PC-9 (cell line): Measurements from ENCODE around the gene HEXIM1. TPM values are rescaled to one million over a fixed set of nuclear protein-coding genes. Genes with fewer than 3 reads are reported as not detected.
A peak's percentile ranks its signal among the peaks of the same experiment; 100 is the strongest.

Experiments
- BruUV-seq: library from RNA; stranded (reverse); fragments of 400-500 nt; replicated peaks from 2 replicates; lab custom pipeline; 2021; lab: Mats Ljungman, UMichigan
- CTCF ChIA-PET: fragments of 300-600 bp; sonication (Branson Sonifier 250); formaldehyde crosslinking; loops from one replicate; lab custom pipeline; 2022; ENCODE audit warnings: antibody characterized with exemption; lab: Charles Lee
- POLR2A ChIA-PET: fragments of 300-600 bp; sonication (Branson Sonifier 250); formaldehyde crosslinking; loops from one replicate; lab custom pipeline; 2022; ENCODE audit warnings: antibody characterized with exemption; ENCODE audit not compliant: unreplicated experiment; lab: Charles Lee
- DNase-seq, 2 experiments: peaks; one replicate each; pipeline versions ENCODE4 v3.0.0 to v3.0.0-alpha.2; 2015 to 2022; ENCODE audit warnings: mixed read lengths in 1 of 2
- H2AFZ ChIP-seq: fragments of 200-600 bp; sonication (generic); 2 replicates; pipeline ENCODE4 v1.8.1; 2017; ENCODE audit warnings: antibody characterized with exemption
- H3F3A ChIP-seq: fragments of 200-600 bp; sonication (generic); 2 replicates; pipeline ENCODE4 v1.8.1; 2017; ENCODE audit warnings: antibody characterized with exemption, mild to moderate bottlenecking, low read depth; ENCODE audit not compliant: insufficient read depth
- H3K27ac ChIP-seq: fragments of 200-600 bp; sonication (generic); 2 replicates; pipeline ENCODE4 v1.6.1; 2016; ENCODE audit warnings: mixed run types
- H3K27me3 ChIP-seq: fragments of 200-600 bp; sonication (generic); 2 replicates; pipeline ENCODE4 v1.6.1; 2016; ENCODE audit warnings: low read depth, mixed run types; ENCODE audit not compliant: insufficient read depth
- H3K36me3 ChIP-seq: fragments of 200-600 bp; sonication (generic); 2 replicates; pipeline ENCODE4 v1.6.1; 2016; ENCODE audit warnings: low read depth, mixed run types
- H3K4me1 ChIP-seq: fragments of 200-600 bp; sonication (generic); replicated peaks from 2 replicates; pipeline ENCODE4 v1.6.1; 2016; ENCODE audit warnings: mixed run types; ENCODE audit not compliant: insufficient read depth
- H3K4me2 ChIP-seq: fragments of 200-600 bp; sonication (generic); 2 replicates; pipeline ENCODE4 v1.6.1; 2017; ENCODE audit warnings: mixed run types
- H3K4me3 ChIP-seq: fragments of 200-600 bp; sonication (generic); 2 replicates; pipeline ENCODE4 v1.6.1; 2016; ENCODE audit warnings: mixed run types
- H3K79me2 ChIP-seq: fragments of 200-600 bp; sonication (generic); 2 replicates; pipeline ENCODE4 v1.6.1; 2017; ENCODE audit warnings: low read depth, mixed run types
- H3K9me2 ChIP-seq: fragments of 200-600 bp; sonication (generic); 2 replicates; pipeline ENCODE4 v1.8.1; 2017; ENCODE audit warnings: mild to moderate bottlenecking; ENCODE audit not compliant: insufficient read depth
- H3K9me3 ChIP-seq: fragments of 200-600 bp; sonication (generic); 2 replicates; pipeline ENCODE4 v1.8.1; 2016; ENCODE audit warnings: low read depth; ENCODE audit not compliant: insufficient read depth
- H4K20me1 ChIP-seq: fragments of 200-600 bp; sonication (generic); 2 replicates; pipeline ENCODE4 v1.8.1; 2017; ENCODE audit not compliant: insufficient read depth
- CTCF ChIP-seq: fragments of 200-600 bp; sonication (generic); conservative IDR thresholded peaks from 2 replicates; pipeline ENCODE4 v1.6.1; 2017; ENCODE audit warnings: mixed run types, antibody characterized with exemption, mild to moderate bottlenecking, moderate library complexity
- EZH2 ChIP-seq: fragments of 200-600 bp; sonication (generic); IDR thresholded peaks from 2 replicates; pipeline ENCODE4 v1.8.0; 2017; ENCODE audit warnings: antibody characterized with exemption, low read depth
- intact Hi-C: fragments of 100-400 bp; cut with micrococcal nuclease; formaldehyde crosslinking; loops from one replicate; pipeline ENCODE4 v1.10.0; 2022; ENCODE audit not compliant: unreplicated experiment
- total RNA-seq: library from RNA; stranded (reverse); gene quantifications from 2 replicates; pipeline ENCODE4 v1.2.3, GENCODE V29; 2021

The HEXIM1 gene
- total RNA-seq, 1 experiment from 2014 or later, result 64.9 TPM

DNA sequence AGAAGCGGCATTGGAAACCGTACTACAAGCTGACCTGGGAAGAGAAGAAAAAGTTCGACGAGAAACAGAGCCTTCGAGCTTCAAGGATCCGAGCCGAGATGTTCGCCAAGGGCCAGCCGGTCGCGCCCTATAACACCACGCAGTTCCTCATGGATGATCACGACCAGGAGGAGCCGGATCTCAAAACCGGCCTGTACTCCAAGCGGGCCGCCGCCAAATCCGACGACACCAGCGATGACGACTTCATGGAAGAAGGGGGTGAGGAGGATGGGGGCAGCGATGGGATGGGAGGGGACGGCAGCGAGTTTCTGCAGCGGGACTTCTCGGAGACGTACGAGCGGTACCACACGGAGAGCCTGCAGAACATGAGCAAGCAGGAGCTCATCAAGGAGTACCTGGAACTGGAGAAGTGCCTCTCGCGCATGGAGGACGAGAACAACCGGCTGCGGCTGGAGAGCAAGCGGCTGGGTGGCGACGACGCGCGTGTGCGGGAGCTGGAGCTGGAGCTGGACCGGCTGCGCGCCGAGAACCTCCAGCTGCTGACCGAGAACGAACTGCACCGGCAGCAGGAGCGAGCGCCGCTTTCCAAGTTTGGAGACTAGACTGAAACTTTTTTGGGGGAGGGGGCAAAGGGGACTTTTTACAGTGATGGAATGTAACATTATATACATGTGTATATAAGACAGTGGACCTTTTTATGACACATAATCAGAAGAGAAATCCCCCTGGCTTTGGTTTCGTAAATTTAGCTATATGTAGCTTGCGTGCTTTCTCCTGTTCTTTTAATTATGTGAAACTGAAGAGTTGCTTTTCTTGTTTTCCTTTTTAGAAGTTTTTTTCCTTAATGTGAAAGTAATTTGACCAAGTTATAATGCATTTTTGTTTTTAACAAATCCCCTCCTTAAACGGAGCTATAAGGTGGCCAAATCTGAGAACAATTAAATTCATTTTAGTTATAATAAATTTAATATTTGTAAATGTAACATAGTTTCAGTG, 1.7 kb downstream of the HEXIM1 start:
- peak; percentile 22 to 58 for DNase-seq
- TF ChIP-seq EZH2, result no peak
- TF ChIP-seq CTCF, result no peak
- ChIA-PET POLR2A (interaction anchor here (0.6 to 2.4 kb wide), 7 partner anchors 11 to 106 kb away, joined by 3 to 42 read pairs (median 4); partner anchors contain the start of gene HEXIM2), CTCF (interaction anchor here (0.5 to 5.7 kb wide), 11 partner anchors 11 to 275 kb away, joined by 3 to 66 read pairs (median 5); partner anchors contain the start of gene ACBD4)
- Histone ChIP-seq H3K9me2 (no peaks in the 10 kb centered on the region), H3K79me2 (peaks cover 59% of the 10 kb centered on the region), H3K4me2 (peak overlapping the region; percentile 88), H3K4me1 (peaks cover 32% of the 10 kb centered on the region), H3F3A (peaks cover 54% of the 10 kb centered on the region), H4K20me1 (no peaks in the 10 kb centered on the region), H3K4me3 (peak overlapping the region; percentile 86), H2AFZ (no peak overlapping the region; the same call in 1 of the 2 replicates), H3K27me3 (no peaks in the 10 kb centered on the region), H3K9me3 (no peaks in the 10 kb centered on the region), H3K36me3 (peaks cover 12% of the 10 kb centered on the region; the same call in 1 of the 2 replicates), H3K27ac (peak overlapping the region; percentile 66)
- no TSS peak for BruUV-seq
- intact Hi-C loops, result loop anchor here (1.0 to 5.0 kb wide), 3 partner anchors 47 to 277 kb away; no protein-coding TSS in a partner anchor

DNA sequence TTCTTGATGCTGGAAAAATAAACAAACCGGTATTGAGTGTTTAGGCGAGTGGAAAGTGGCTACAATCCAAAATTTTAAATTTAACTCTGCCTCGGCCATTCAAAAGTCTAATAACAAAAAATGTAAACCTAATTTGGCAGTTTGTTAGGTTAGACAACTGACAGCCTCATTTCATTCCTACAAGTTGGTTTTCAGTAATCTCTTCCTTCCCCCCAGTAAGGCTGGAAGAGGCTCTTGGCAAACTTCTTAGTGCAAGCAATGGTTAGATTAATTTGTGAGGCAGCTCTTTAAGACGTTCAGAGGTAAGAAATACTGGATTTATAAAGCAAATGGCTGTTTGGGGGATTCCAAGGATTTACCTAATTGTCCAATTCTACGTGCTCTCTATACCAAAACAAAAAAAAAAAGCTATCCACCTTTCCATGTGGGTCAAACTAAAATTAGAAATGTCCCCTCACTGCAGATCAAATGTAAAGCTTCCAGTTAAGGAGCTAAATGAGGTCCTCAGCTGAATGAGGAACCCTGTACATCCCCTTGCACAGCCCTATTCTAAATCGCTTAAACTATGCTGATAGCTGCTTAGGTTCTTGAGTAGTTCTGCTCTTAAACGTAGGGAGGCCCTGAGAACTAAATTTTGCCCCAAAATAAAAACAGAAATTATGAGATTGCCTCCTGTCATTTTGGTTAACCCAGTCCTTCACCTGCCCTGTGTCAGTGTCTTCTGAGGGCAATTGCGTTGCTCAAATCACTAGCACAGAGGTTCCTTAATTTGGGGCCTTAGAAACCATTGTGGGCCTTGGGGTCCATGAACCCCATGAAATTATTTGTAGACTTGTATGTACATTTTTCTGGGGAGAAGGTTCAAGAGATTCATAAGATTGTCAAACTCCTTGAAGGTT, 2.9 kb downstream of the HEXIM1 start:
- H3K27me3 ChIP-seq, result no peaks in the 10 kb centered on the region
- DNase-seq, result no peak
- peak overlapping the region; percentile 66 for H3K27ac ChIP-seq
- H3K79me2 ChIP-seq, result peaks cover 65% of the 10 kb centered on the region
- H3K9me2 ChIP-seq, result no peaks in the 10 kb centered on the region
- intact Hi-C loops, result no loop called here
- ChIA-PET CTCF (interaction anchor here (0.5 to 5.7 kb wide), 10 partner anchors 8 to 274 kb away, joined by 3 to 66 read pairs (median 5); partner anchors contain the start of genes ACBD4 and HEXIM2), POLR2A (interaction anchor here (0.5 to 0.7 kb wide), 7 partner anchors 10 to 896 kb away, joined by 3 to 13 read pairs (median 7); partner anchors contain the start of gene HEXIM2)
- H3K9me3 ChIP-seq, result no peaks in the 10 kb centered on the region
- peaks cover 59% of the 10 kb centered on the region for H3F3A ChIP-seq
- H2AFZ ChIP-seq, result no peak overlapping the region
- H3K4me1 ChIP-seq, result peaks cover 41% of the 10 kb centered on the region
- TF ChIP-seq CTCF, result no peak
- no peak for TF ChIP-seq EZH2
- BruUV-seq, result no TSS peak
- H3K4me2 ChIP-seq, result peak overlapping the region; percentile 88
- peaks cover 12% of the 10 kb centered on the region; the same call in 1 of the 2 replicates for H3K36me3 ChIP-seq
- no peaks in the 10 kb centered on the region for H4K20me1 ChIP-seq
- H3K4me3 ChIP-seq, result peak overlapping the region; percentile 86
